Measurements from ENCODE around the gene MRPS22. TPM values are rescaled to one million over a fixed set of nuclear protein-coding genes. Genes with fewer than 3 reads are reported as not detected.
A peak's percentile ranks its signal among the peaks of the same experiment; 100 is the strongest.

The MRPS22 gene
- total and polyA plus RNA-seq, 2 of the 8 experiments (the other 6 are each of a cell fraction or from before 2014, with no cell fraction given), result 28.3 to 45.8 TPM

DNA sequence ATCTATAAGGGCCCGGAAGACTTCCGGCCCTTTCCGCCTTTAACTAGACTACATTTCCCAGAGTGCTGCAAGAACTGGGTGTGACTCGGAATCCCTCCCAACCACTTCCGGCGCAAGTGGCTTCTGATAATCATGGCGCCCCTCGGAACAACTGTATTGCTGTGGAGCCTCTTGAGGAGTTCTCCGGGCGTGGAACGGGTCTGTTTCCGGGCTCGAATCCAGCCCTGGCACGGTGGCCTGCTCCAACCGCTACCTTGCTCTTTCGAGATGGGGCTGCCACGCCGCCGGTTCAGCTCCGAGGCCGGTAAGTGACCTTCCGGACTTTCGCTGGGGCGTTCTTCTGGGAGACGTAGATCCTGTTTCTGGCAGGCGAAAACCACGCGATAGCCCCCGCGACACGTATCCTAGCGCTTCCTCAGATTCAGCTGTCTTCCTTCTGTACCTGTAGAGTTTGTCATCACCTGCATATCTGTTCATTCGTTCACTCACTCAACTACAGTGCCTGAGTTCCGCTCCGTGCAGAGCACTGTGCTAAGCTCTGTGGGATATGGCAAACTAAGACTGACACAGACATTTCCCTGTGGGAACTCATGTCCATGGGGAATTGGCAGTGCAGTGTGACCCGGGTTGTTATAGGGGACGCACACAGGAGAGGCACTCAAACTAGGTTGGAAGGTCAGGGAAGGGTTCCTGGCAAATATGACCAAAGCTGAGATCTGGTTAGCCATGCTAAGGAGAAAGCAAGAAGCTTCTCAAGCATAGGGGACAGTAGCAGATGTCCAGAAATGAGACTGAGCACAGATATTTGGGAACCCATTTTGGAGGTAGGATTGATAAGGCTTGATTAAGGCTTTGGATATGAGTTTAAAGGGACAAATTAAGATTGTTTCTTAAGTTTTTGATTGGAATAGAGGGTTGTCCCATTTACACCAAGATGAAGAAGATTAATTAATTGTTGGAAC is at the start of gene MRPS22 (continued):
- TF ChIP-seq TAF7 (optimal IDR thresholded peaks at IDR 0.05; ENCODE audit: borderline replicate concordance, low read depth, low read length) (peak; percentile 51), POLR2A (IDR thresholded peaks at IDR 0.05; ENCODE audit: control extremely low read depth in 1 of 2, low read depth in 2 of 2, low read length in 2 of 2) (peak in 1 of 2 experiments; percentile 73; a peak in 2 of 3 replicates), FOSL1 (IDR thresholded peaks at IDR 0.05; ENCODE audit: insufficient read depth, low read depth, low read length) (no peak), GABPA (IDR thresholded peaks at IDR 0.05; ENCODE audit: borderline replicate concordance, insufficient read depth, low read length) (peak; percentile 97), SIN3A (conservative IDR thresholded peaks at IDR 0.05 in 1 of 2, IDR thresholded peaks at IDR 0.05 in 1 of 2; ENCODE audit: low read depth in 1 of 2, low read length in 2 of 2) (peak in 1 of 2 experiments; percentile 82; a peak in 2 of 4 replicates), CTBP2 (IDR thresholded peaks at IDR 0.05; ENCODE audit: borderline replicate concordance, insufficient read depth, insufficient read length, low read length) (no peak), SP4 (IDR thresholded peaks at IDR 0.05; ENCODE audit: low read length) (no peak), BRCA1 (IDR thresholded peaks at IDR 0.05; ENCODE audit: low read depth, low read length) (peak; percentile 51), TEAD4 (IDR thresholded peaks at IDR 0.05; ENCODE audit: low read depth, low read length) (0 out of 2 replicates have a peak, but pooled peaks have one; percentile 16), TAF1 (IDR thresholded peaks at IDR 0.05; ENCODE audit: low read depth, low read length) (peak; percentile 71), SAP30 (IDR thresholded peaks at IDR 0.05; ENCODE audit: insufficient read depth, insufficient replicate concordance, low read length) (peak; percentile 80), ATF3 (IDR thresholded peaks at IDR 0.05; ENCODE audit: insufficient read depth, low read depth, low read length) (no peak), CREB1 (IDR thresholded peaks at IDR 0.05) (peak; percentile 35; the same call in 1 of the 2 replicates), SP2 (IDR thresholded peaks at IDR 0.05; ENCODE audit: low read length) (no peak), SIRT6 (IDR thresholded peaks at IDR 0.05; ENCODE audit: low read length) (no peak), TBP (IDR thresholded peaks at IDR 0.05; ENCODE audit: low read depth, low read length) (peak; percentile 72), PHF8 (conservative IDR thresholded peaks at IDR 0.05; ENCODE audit: low read depth, low read length) (peak; percentile 79), KDM5A (IDR thresholded peaks at IDR 0.05; ENCODE audit: low read length) (peak; percentile 94), POLR2AphosphoS5 (IDR thresholded peaks at IDR 0.05; ENCODE audit: low read depth, low read length) (0 out of 2 replicates have a peak, but pooled peaks have one; percentile 11), CHD2 (IDR thresholded peaks at IDR 0.05; ENCODE audit: low read length) (peak; percentile 90), POU5F1 (IDR thresholded peaks at IDR 0.05; ENCODE audit: low read depth, low read length) (no peak), ASH2L (IDR thresholded peaks at IDR 0.05; ENCODE audit: low read length) (peak; percentile 94)
- TF ChIP-seq, protein P1, sequence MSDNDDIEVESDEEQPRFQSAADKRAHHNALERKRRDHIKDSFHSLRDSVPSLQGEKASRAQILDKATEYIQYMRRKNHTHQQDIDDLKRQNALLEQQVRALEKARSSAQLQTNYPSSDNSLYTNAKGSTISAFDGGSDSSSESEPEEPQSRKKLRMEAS (IDR thresholded peaks at IDR 0.05), result 0 out of 2 replicates have a peak, but pooled peaks have one; percentile 30

Measured in H1 (cell line).